Tibial nerve (tissue), 4 donors: ENCODE measurements around the gene ZDHHC11.
"Not testable (repeated sequence)": the region's sequence is repeated elsewhere in the genome, so short reads cannot be mapped to it uniquely, and the experiment has no call there.

Experiments used
- CTCF ChIP-seq, 5 experiments: fragments of 200-600 bp in 3 of 5; fragments of 450-650 bp in 2 of 5; sonication (generic) in 3 of 5; IDR thresholded peaks; one replicate each; pipeline ENCODE4 v1.5.1; 2016 to 2019; ENCODE audit warnings: antibody characterized with exemption in 5 of 5, mild to moderate bottlenecking in 3 of 5, moderate library complexity in 2 of 5
- EP300 ChIP-seq, 2 donors: sonication (generic); formaldehyde crosslinking; IDR thresholded peaks; one replicate each; pipeline ENCODE4 v1.6.1; 2017; ENCODE audit warnings: antibody characterized with exemption in 2 of 2, mild to moderate bottlenecking in 1 of 2

GRCh38 chr5:811384-811783 lies 39.4 kb downstream of the ZDHHC11 start:
- not testable (repeated sequence) for TF ChIP-seq CTCF, EP300 (IDR thresholded peaks at IDR 0.05)
